IgD-negative memory B cell (primary cell): ENCODE measurements around the gene XKR7. TPM values are rescaled to one million over a fixed set of nuclear protein-coding genes. Genes with fewer than 3 reads are reported as not detected.

Experiments used
- H3K27ac Mint-ChIP-seq, 3 donors: one replicate each; pipeline ENCODE4 v1.8.0; 2020 to 2022; ENCODE audit warnings: mild to moderate bottlenecking in 3 of 3, mixed read lengths in 3 of 3, moderate library complexity in 1 of 3
- H3K27me3 Mint-ChIP-seq: one replicate; pipeline ENCODE4 v1.8.0; 2021; ENCODE audit warnings: mixed read lengths
- H3K36me3 Mint-ChIP-seq: one replicate; pipeline ENCODE4 v1.8.0; 2020; ENCODE audit warnings: mild to moderate bottlenecking, mixed read lengths
- H3K4me1 Mint-ChIP-seq, 3 donors: one replicate each; pipeline ENCODE4 v1.8.0; 2020 to 2022; ENCODE audit warnings: mixed read lengths in 3 of 3, mild to moderate bottlenecking in 1 of 3
- H3K4me3 Mint-ChIP-seq, 4 donors: one replicate each; pipeline ENCODE4 v1.8.0; 2020 to 2022; ENCODE audit warnings: mild to moderate bottlenecking in 4 of 4, mixed read lengths in 4 of 4, moderate library complexity in 3 of 4
- H3K9me3 Mint-ChIP-seq, 3 donors: one replicate each; pipeline ENCODE4 v1.8.0; 2020 to 2021; ENCODE audit warnings: mixed read lengths in 3 of 3, mild to moderate bottlenecking in 1 of 3
- polyA plus RNA-seq: library from polyadenylated mRNA; unstranded; fragments of 300-500 nt; fragmentation: Illumina TruSeq; gene quantifications from one replicate; pipeline ENCODE4 v1.2.3, GENCODE V29; 2021

XKR7 gene
- polyA plus RNA-seq, 1 donor from 2014 or later = not detected

GRCh38 chr20:31930779-31931178 lies 37.2 kb upstream of the XKR7 start:
- no peaks in the 10 kb centered on the region for H3K9me3 Mint-ChIP-seq
- no peaks in the 10 kb centered on the region for H3K36me3 Mint-ChIP-seq
- H3K4me1 Mint-ChIP-seq = no peaks in the 10 kb centered on the region
- peak overlapping the region in 1 of 3 donors; percentile 60 for H3K27ac Mint-ChIP-seq
- no peak overlapping the region for H3K4me3 Mint-ChIP-seq
- peaks cover 7% of the 10 kb centered on the region for H3K27me3 Mint-ChIP-seq

DNA sequence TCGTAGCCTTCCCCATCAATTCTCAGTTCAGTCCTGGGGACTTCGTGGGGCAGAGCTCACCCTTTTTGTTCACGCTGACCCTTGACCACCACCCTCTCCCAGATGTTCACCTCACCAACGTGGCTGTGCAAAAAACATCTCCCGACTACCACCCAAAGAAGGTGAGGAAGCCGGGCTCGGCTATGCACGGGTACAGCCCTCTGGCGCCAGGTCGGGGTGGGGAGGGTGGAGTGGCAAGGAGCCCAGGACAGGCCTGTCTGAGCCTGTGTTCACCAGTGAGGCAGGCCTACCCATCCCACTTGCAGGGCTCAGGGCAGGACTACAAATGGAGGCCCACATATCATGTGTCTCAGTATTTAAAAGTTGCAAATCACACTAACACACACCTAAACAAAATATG lies 34.3 kb upstream of the XKR7 start:
- Mint-ChIP-seq H3K4me3 (no peak overlapping the region), H3K27ac (no peak overlapping the region), H3K4me1 (no peaks in the 10 kb centered on the region), H3K27me3 (peaks cover 5% of the 10 kb centered on the region), H3K9me3 (no peaks in the 10 kb centered on the region), H3K36me3 (no peaks in the 10 kb centered on the region)

DNA sequence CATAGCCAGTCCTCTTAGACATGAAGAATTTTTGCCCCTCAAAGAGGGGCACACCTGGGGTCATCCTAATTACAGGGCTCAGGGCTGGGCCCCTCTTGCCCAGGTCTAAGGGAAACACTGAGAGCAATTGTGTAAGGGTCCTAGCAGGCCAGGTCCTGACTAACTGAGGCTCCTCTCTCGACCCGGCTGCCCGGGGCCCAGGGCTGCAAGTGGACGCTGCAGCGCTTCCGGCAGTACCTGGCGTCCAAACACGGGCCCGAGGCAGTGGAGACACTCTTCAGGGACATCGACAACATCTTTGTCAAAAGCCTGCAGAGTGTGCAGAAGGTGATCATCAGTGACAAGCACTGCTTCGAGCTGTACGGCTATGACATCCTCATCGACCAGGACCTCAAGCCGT lies 33.5 kb upstream of the XKR7 start:
- Mint-ChIP-seq H3K27me3 (peaks cover 5% of the 10 kb centered on the region), H3K9me3 (no peaks in the 10 kb centered on the region), H3K4me3 (no peak overlapping the region), H3K4me1 (no peaks in the 10 kb centered on the region), H3K27ac (no peak overlapping the region), H3K36me3 (no peaks in the 10 kb centered on the region)

DNA sequence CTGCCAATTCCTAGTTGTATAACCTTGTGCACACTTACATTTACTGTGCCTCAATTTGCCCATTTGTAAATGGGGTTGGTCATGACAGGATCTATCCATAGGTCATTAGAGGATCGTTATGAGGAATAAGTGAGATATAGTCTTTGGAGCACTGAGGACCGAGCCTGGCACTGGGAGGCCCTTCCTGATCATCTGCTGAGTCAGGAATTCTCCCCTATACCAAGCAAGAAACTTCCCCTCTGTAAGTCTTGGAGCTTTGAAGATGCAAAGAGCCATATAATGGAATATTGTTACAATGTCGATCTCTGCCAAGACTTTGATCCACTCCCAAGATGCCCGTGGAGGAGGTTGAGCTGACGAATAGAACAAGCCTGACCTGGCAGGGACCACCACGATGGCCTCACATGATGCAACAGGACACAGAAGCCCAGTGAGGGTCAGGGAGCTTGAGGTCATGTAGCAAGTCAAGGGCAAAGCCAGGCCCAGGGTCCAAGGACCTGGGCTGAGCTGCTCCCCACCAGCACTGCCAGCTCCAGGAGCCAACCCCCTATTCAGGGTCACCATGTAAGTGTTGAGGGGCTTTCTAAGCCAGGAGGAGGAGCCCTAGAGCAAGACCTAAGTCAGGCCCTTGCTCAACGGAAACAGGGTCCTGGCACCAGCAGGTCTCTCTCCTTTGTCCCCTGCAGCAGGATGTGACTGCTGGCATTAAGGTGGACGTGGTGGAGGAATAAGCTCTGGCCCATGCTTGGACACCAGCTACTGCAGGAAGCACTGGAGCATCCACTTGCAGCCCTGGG lies 32.8 kb upstream of the XKR7 start:
- Mint-ChIP-seq H3K4me3 (no peak overlapping the region), H3K36me3 (no peaks in the 10 kb centered on the region), H3K27me3 (peaks cover 5% of the 10 kb centered on the region), H3K4me1 (no peaks in the 10 kb centered on the region), H3K27ac (no peak overlapping the region), H3K9me3 (no peaks in the 10 kb centered on the region)

GRCh38 chr20:31936420-31936819 lies 31.5 kb upstream of the XKR7 start:
- Mint-ChIP-seq H3K27ac (no peak overlapping the region), H3K27me3 (peaks cover 1% of the 10 kb centered on the region), H3K9me3 (no peaks in the 10 kb centered on the region), H3K4me3 (no peak overlapping the region), H3K36me3 (peaks cover 2% of the 10 kb centered on the region), H3K4me1 (peaks cover 0 to 1% (median 0%) of the 10 kb centered on the region in 3 donors)

GRCh38 chr20:31937820-31938219 lies 30.1 kb upstream of the XKR7 start:
- Mint-ChIP-seq H3K27me3 (peaks cover 1% of the 10 kb centered on the region), H3K9me3 (no peaks in the 10 kb centered on the region), H3K36me3 (peaks cover 4% of the 10 kb centered on the region), H3K4me3 (no peak overlapping the region), H3K4me1 (peaks cover 0 to 1% (median 0%) of the 10 kb centered on the region in 3 donors), H3K27ac (no peak overlapping the region)

DNA sequence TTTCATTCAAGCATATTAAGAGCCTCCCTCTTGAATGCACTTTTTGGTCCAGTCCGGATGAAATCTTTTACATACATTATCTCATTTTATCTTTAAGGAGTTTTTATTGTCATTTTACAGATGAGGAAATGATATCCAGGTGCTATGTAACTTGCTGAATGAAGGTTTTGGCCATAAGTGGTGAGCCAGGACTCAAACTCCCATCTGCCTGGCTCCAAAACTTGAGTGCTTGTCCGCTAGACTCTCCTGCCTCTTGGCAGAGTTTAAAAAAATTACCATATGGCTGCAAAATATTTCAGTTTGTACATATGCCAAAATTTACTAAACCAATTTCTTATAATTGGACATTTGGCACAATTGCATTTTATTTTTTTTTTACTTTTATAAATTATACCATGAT lies 28.3 kb upstream of the XKR7 start:
- Mint-ChIP-seq H3K36me3 (peaks cover 7% of the 10 kb centered on the region), H3K9me3 (no peaks in the 10 kb centered on the region), H3K27ac (no peak overlapping the region), H3K4me1 (peaks cover 0 to 1% (median 0%) of the 10 kb centered on the region in 3 donors), H3K27me3 (no peaks in the 10 kb centered on the region), H3K4me3 (no peak overlapping the region)

GRCh38 chr20:31943052-31943471 lies 24.9 kb upstream of the XKR7 start:
- Mint-ChIP-seq H3K27ac (no peak overlapping the region), H3K4me1 (peaks cover 0 to 1% (median under 1%) of the 10 kb centered on the region in 3 donors), H3K4me3 (no peak overlapping the region), H3K27me3 (no peaks in the 10 kb centered on the region), H3K36me3 (peaks cover 9% of the 10 kb centered on the region), H3K9me3 (no peaks in the 10 kb centered on the region)

GRCh38 chr20:31945319-31945718 lies 22.6 kb upstream of the XKR7 start:
- Mint-ChIP-seq H3K27me3 (no peaks in the 10 kb centered on the region), H3K4me3 (no peak overlapping the region), H3K9me3 (no peaks in the 10 kb centered on the region), H3K4me1 (peaks cover 9 to 14% (median 12%) of the 10 kb centered on the region in 3 donors), H3K27ac (no peak overlapping the region), H3K36me3 (peaks cover 13% of the 10 kb centered on the region)

GRCh38 chr20:31945785-31946184 lies 22.2 kb upstream of the XKR7 start:
- peaks cover 13% of the 10 kb centered on the region for H3K36me3 Mint-ChIP-seq
- no peaks in the 10 kb centered on the region for H3K27me3 Mint-ChIP-seq
- H3K4me1 Mint-ChIP-seq = peaks cover 10 to 18% (median 12%) of the 10 kb centered on the region in 3 donors
- H3K27ac Mint-ChIP-seq = no peak overlapping the region
- no peak overlapping the region for H3K4me3 Mint-ChIP-seq
- H3K9me3 Mint-ChIP-seq = no peaks in the 10 kb centered on the region

DNA sequence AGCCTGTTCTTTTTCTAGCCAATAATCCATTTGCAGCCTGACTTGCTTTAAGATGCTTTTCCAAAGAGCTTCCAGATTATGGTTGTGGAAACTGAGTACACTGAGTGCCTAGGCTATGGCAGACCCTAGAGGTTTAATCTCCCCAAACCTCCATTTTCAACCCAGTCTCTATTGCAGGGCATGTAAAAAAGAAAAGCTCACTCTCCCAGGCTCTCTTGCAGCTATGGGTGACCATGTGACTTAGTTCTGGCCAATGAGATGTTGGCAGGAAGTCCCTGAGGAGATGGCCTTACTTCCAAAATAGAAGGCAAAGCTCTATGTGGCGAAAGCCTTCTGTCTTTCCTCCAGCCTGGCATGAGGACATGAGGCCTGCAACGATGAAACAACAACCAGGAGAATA lies 19.9 kb upstream of the XKR7 start:
- no peaks in the 10 kb centered on the region for H3K9me3 Mint-ChIP-seq
- H3K27me3 Mint-ChIP-seq = no peaks in the 10 kb centered on the region
- H3K27ac Mint-ChIP-seq = no peak overlapping the region
- H3K4me3 Mint-ChIP-seq = peak overlapping the region in 1 of 4 donors; percentile 14
- H3K4me1 Mint-ChIP-seq = peaks cover 19 to 31% (median 27%) of the 10 kb centered on the region in 3 donors
- peaks cover 9% of the 10 kb centered on the region for H3K36me3 Mint-ChIP-seq

DNA sequence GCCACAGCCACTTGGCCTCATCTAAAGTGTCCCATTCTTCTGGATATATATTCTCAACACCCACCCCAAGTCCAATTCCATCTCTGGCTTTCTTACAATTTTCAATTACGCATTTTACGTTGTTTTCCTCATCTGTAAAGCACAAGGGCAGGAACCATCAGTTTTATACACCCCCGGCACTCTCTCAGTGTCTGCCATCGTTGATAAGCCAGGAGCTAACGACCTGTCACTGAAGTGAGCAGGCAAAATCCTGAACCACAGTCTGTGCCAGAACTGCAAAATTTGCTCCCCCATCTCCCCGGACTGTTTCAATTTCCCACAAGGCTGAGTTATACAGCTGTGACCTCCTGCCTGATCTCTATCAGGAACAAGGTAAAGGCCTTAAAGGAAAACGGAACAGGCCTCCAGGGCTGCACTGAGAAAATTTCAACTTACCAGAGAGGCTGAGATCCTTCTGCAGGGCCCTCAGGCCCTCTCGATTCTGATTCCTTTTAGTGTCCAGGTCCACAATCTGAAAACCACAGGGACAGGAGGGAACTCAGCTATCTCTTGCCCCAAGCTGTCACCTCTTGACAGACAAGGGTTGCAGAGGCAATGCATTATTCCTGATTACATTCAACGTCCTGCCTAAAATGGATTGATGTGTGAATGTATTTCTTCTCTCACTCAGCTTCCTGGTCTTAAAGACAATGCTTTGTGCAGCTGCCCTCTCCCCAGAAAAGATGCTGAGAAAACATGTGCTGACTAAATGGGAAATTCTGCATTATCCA lies 17.9 kb upstream of the XKR7 start:
- Mint-ChIP-seq H3K4me3 (peak overlapping the region in 2 of 4 donors; percentile 61 to 94), H3K4me1 (peaks cover 19 to 31% (median 27%) of the 10 kb centered on the region in 3 donors), H3K27me3 (peaks cover 2% of the 10 kb centered on the region), H3K9me3 (no peaks in the 10 kb centered on the region), H3K36me3 (peaks cover 6% of the 10 kb centered on the region), H3K27ac (peak overlapping the region in 1 of 3 donors; percentile 93)

DNA sequence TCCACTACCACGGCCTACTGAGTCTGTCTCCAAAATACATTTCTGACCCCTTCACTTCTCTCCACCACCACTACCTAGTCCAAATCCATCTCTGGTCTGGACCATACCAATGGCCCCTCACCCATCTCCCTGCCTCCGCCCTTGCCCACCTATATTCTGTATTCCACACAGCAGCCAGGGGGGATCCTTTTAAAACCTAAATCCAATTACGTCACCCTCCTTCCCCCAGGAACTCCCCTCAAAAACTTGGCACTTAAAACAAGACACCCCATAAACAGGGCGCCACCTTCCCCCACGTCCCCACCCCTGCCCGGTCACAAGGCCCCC lies 16.8 kb upstream of the XKR7 start:
- peaks cover 4% of the 10 kb centered on the region for H3K36me3 Mint-ChIP-seq
- H3K27me3 Mint-ChIP-seq = peaks cover 8% of the 10 kb centered on the region
- no peaks in the 10 kb centered on the region for H3K9me3 Mint-ChIP-seq
- peaks cover 19 to 31% (median 27%) of the 10 kb centered on the region in 3 donors for H3K4me1 Mint-ChIP-seq
- peak overlapping the region; percentile 94 to 99 (median 98) for H3K4me3 Mint-ChIP-seq
- H3K27ac Mint-ChIP-seq = peak overlapping the region in 2 of 3 donors; percentile 93 to 98

DNA sequence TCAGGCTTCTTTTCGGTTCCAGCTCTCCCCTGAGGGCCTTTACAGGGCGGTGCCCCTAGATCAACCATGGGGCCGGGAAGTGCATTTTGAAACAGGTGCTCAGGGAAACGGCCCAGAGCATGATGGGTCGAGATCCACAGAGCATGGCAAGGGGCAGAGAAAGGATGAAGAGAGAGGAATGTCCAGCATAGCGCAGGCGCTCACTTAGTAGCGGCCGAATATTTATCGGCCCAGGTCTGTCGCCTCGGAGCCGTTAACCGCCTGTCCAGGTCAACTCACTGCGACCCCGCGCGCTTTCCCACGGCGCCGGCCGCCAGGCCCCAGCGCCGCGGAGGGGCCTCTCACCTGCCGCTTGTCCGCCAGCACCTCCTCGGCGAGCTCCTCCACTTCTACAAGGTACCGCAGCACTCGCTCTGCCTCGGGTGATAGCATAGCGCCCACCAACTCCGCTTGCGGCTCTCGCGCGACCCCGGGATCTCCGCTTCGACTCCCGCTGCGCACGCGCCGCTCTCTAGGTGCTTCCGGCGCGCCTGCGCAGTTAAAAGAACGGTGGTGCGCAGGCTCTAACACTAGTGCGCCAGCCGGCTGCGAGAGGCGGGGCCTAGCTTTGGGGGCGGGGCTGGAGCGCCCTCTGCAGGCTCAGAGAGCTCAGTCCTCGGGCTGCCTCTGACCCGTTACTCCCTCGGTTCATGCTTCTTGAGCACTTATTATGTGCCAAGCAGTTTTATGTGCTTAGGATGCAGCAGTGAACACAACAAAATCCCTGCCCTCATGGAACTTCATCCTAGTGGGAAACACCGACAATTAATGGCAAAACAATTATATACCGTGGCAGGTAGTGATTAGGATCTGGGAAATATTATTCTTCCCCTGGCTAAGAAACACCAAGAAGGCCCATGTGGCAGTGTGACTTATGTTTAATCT lies 16.2 kb upstream of the XKR7 start, which contains the start of gene PDRG1:
PDRG1 (minus strand) TSS at position 517 of the 924 bp plus-strand sequence; CDS start at position 432, 85 bp downstream.
- H3K36me3 Mint-ChIP-seq = peaks cover 4% of the 10 kb centered on the region

More for the DNA sequence above, 16.2 kb upstream of the XKR7 start, which contains the start of gene PDRG1:
- H3K4me1 Mint-ChIP-seq = peaks cover 19 to 31% (median 27%) of the 10 kb centered on the region in 3 donors
- peaks cover 11% of the 10 kb centered on the region for H3K27me3 Mint-ChIP-seq
- H3K27ac Mint-ChIP-seq = peak within 1 kb of the TSS; percentile 93 to 98 (median 97)
- no peaks in the 10 kb centered on the region for H3K9me3 Mint-ChIP-seq
- peak within 1 kb of the TSS; percentile 94 to 99 (median 98) for H3K4me3 Mint-ChIP-seq
